ENCODE results near the gene CASP2. TPM values are rescaled to one million over a fixed set of nuclear protein-coding genes. Genes with fewer than 3 reads are reported as not detected.

The CASP2 gene
- total RNA-seq, 1 donor from 2014 or later = 26.7 TPM

GRCh38 chr7:143345428-143345900 lies 57.3 kb downstream of the CASP2 start:
- no peaks in the 10 kb centered on the region for H3K9me3 ChIP-seq
- peak overlapping the region; percentile 21 for H3K4me3 ChIP-seq
- H3K4me1 ChIP-seq = no peaks in the 10 kb centered on the region
- TF ChIP-seq CTCF (IDR thresholded peaks at IDR 0.05) = peak; percentile 52
- peaks cover 8% of the 10 kb centered on the region for H3K27me3 ChIP-seq
- peak; percentile 94 for ATAC-seq
- H3K27ac ChIP-seq = no peak overlapping the region
- intact Hi-C loops (cut with DNase I) = no loop called here
- no peaks in the 10 kb centered on the region for H3K36me3 ChIP-seq
- peak; percentile 76 for DNase-seq

DNA sequence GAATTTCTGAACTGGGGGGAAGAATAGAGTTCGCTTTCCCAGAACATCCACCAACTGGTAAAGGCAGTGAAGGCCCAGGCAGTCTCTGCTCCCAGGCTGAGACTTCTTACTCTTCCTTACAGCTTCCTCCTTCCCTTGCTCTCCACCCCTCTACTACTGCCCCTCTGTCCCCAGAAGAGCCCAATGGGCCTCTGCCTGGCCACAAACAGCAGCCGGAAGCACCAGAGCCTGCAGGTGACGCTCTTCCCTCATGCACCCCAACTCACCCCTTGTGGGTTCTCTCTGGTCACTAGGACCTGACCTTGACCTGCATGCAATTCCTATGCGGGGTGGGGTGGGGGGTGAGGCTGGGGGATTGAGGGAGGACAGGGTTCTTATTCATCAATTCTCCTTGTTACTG lies 57.9 kb downstream of the CASP2 start:
- ATAC-seq = no peak
- H3K4me1 ChIP-seq = no peaks in the 10 kb centered on the region
- H3K36me3 ChIP-seq = no peaks in the 10 kb centered on the region
- no peak for DNase-seq
- no peak overlapping the region for H3K4me3 ChIP-seq
- intact Hi-C loops (cut with DNase I) = no loop called here
- H3K27me3 ChIP-seq = peaks cover 8% of the 10 kb centered on the region
- H3K27ac ChIP-seq = no peak overlapping the region
- H3K9me3 ChIP-seq = no peaks in the 10 kb centered on the region
- TF ChIP-seq CTCF (IDR thresholded peaks at IDR 0.05) = no peak

GRCh38 chr7:143347950-143348349 lies 59.8 kb downstream of the CASP2 start:
- Histone ChIP-seq H3K36me3 (no peaks in the 10 kb centered on the region), H3K4me3 (no peak overlapping the region), H3K9me3 (no peaks in the 10 kb centered on the region), H3K4me1 (no peaks in the 10 kb centered on the region), H3K27ac (no peak overlapping the region), H3K27me3 (peaks cover 8% of the 10 kb centered on the region)
- DNase-seq = no peak
- intact Hi-C loops (cut with DNase I) = no loop called here
- no peak for TF ChIP-seq CTCF (IDR thresholded peaks at IDR 0.05)
- no peak for ATAC-seq

GRCh38 chr7:143351060-143351459 lies 62.9 kb downstream of the CASP2 start:
- TF ChIP-seq CTCF (IDR thresholded peaks at IDR 0.05) = no peak
- Histone ChIP-seq H3K4me1 (no peaks in the 10 kb centered on the region), H3K4me3 (no peak overlapping the region), H3K27me3 (no peaks in the 10 kb centered on the region), H3K9me3 (no peaks in the 10 kb centered on the region), H3K27ac (no peak overlapping the region), H3K36me3 (no peaks in the 10 kb centered on the region)
- intact Hi-C loops (cut with DNase I) = no loop called here
- DNase-seq (no peak), ATAC-seq (no peak)

DNA sequence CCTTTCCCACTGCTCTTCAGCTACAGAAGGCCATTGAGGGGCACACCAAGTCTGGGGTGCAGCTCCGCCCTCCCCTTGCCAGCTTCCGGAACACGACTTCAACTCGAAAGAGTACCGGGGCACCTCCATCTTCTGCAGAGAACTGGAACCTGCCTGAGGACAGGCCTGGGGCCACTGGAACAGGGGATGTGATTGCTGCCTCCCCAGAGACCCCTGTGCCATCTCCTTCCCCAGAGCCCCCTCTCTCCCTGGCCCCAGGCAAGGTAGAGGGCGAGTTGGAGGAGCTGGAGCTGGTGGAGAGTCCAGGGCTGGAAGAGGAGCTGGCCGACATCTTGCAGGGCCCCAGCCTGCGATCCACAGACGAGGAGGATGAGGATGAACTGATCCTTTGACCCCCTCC lies 63.4 kb downstream of the CASP2 start:
- ATAC-seq (no peak), DNase-seq (no peak)
- Histone ChIP-seq H3K36me3 (no peaks in the 10 kb centered on the region), H3K27me3 (no peaks in the 10 kb centered on the region), H3K27ac (no peak overlapping the region), H3K9me3 (no peaks in the 10 kb centered on the region), H3K4me3 (no peak overlapping the region), H3K4me1 (no peaks in the 10 kb centered on the region)
- no peak for TF ChIP-seq CTCF (IDR thresholded peaks at IDR 0.05)
- intact Hi-C loops (cut with DNase I) = no loop called here

GRCh38 chr7:143352531-143353002 lies 64.4 kb downstream of the CASP2 start:
- TF ChIP-seq CTCF (IDR thresholded peaks at IDR 0.05) = no peak
- no peak for ATAC-seq
- Histone ChIP-seq H3K9me3 (no peaks in the 10 kb centered on the region), H3K27me3 (no peaks in the 10 kb centered on the region), H3K4me1 (no peaks in the 10 kb centered on the region), H3K27ac (no peak overlapping the region), H3K36me3 (no peaks in the 10 kb centered on the region), H3K4me3 (no peak overlapping the region)
- no peak for DNase-seq
- intact Hi-C loops (cut with DNase I) = no loop called here

Data from upper lobe of right lung (tissue), 1 donor.